HG03196 (cell line): ENCODE measurements around the gene PPT1.
"Not testable (repeated sequence)": the region's sequence is repeated elsewhere in the genome, so short reads cannot be mapped to it uniquely, and the experiment has no call there.

Experiments used
- ATAC-seq: cut with Tn5 transposase; IDR thresholded peaks from one replicate; pipeline ENCODE4 v1.9.1; 2021; ENCODE audit not compliant: unreplicated experiment

PPT1 gene

DNA sequence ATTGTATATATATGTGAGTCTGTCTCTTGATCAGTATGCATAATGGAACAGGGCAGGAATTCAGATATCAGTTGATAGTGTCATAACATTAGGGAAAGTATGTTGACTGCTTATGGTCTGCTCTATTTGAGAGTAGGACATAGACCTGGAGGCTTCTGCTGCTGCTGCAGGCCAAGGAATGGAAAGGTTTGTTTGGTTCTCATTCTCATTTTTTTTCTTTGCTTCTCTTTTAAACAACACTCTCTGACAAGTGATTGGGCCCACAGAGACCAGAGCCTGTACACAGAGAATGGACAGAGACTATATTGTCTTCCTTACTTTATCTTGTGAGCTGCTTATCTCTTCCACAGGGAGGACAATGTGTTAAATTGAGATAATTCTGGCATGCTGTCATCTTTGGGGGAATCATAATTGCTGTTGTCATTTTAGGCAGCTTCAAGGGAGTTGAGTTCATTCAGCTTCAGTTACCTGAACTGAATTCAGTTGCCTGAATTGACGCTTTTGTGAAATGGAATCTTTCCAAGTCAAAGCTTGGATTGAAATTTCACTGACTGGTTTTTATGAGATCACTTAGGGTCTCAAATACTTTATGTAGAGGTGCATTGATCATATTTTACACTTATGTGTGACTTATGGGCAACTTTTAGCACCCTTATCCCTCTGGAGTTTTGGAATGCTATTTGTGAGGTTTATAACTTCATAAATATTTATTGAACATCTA is 39.6 kb downstream of the PPT1 start:
- no peak for ATAC-seq

DNA sequence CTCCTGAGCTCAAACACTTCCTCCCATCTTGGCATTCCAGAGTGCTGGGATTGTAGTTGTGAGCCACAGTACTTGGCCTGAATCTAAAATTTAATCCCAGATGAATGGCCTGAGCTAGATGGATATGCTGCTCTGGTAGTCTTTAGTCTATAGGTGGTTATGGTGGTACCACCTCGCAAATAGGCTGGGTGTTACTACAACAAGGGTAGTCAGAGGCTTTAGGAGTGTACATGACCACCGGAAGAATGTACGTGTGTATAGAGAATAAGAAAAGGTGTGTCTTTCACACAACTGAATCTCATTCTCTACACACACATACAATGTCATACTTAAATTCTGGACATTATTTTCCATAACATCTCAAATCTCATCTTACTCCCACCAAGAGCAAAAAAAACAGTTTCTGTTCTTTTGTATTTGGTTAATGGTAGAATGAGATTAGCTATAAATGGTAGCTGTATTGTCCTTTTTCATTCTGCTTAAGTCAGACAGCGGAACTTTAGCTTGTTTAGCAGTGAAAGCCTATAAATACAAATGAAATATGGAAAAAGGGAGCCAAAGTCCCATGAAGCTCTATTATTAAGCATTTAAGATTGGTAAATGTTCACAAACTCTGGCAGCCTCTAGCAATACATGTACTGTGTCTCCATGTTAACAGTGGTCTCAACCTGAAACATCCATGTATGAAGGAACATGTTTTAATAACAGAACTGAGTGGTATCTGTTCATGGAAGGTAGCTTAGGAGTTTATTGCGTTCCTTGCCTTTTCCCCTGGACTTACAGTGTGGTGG is 40.3 kb downstream of the PPT1 start:
- ATAC-seq = no peak

DNA sequence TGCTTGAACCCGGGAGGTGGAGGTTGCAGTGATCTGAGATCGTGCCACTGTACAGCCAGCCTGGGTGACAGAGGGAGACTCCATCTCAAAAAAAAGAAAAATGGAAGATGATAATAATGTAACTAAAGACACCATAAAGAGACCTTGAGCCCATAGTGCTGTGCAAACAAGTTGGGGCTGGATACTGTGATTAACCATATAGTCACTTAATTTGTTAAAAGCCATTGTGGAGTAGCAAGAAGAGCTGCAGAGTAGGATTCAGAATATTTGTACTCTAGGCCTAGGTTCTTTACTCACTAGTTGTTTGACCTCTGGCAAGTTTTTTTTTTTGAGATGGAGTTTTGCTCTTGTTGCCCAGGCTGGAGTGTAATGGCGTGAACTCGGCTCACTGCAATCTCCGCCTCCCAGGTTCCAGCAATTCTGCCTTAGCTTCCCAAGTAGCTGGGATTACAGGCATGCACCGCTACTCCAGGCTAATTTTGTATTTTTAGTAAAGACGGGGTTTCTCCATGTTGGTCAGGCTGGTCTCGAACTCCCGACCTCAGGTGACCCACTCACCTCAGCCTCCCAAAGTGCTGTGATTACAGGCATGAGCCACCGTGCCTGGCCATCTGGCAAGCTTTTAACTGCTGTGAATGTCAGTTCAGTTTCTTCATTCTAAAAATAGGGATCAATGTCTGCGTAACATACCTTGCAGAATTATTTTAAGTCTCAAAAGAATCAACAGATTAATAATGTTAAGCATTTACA is 43.7 kb downstream of the PPT1 start:
- no peak for ATAC-seq

DNA sequence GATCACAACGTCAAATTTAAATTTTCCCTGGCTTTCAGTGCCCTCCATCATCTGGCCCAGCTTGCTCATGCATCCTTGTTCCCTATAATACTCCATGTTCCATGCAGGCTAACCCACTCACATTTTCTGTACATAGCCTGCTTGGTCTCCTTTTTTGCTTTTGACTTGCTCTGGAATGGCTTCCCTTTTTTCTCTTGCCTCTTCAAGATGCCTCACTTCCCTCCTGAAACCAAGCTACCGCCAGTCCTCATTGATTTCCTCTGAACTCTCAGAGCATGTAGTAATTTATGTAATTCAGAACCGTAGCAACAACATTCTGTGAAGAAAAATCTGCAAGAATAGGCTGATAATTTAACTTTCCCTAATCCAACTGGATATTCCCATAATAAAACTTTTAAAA is 46.2 kb downstream of the PPT1 start:
- no peak for ATAC-seq

DNA sequence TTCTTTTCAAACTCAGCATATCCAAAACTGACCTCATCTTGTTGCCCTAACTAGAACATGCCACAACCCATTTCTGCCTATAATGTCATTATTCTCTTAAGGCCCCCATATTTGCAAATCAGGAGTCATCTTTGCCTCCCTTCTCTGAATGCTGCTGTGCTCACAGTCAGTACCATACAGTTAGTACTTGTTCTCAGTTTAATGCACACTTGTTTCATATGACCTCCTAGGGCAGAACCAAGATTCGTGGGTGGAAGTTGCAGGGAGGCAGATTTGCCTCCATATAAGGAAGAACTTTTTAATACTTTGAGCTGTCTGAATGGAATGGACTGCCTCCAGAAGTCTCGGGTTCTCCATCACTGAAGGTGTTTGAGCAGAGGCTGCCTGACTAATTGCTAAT is 47.3 kb downstream of the PPT1 start:
- no peak for ATAC-seq

DNA sequence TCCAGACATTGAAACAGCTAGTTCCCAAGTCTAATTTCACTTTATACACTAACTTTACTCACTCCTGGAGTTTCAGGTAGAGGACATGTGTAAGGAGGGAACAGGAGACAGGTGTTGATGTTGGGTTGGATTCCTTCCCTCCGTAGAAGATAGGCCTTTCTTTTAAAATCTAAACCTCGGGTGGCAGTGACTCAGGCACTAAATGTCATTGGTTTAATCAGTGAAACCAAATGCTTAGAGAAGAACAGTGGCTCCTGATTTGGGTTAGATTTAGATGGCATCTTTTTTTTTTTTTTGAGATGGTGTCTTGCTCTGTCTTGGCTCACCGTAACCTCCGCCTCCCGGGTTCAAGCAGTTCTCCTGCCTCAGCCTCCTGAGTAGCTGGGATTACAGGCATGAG is 49.3 kb downstream of the PPT1 start:
- ATAC-seq = no peak

DNA sequence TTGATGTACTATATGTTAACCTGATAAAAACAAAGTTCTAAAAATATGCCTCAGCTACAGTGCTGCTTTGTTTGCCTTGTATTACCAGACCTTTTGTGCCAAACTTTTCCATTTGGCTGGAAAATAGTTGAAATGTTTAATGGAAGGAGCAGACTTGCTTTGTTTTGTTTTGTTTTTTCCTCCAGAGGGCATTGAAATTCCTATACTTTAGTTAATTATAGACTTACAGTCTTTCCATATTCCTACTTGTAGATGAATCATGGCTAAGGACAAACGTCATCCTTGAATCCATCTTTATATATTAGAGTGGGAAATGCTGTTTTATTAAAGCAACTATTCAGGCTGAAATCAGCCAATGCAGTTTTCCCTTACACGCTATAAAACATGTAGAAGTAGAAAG is 49.8 kb downstream of the PPT1 start:
- no peak for ATAC-seq

DNA sequence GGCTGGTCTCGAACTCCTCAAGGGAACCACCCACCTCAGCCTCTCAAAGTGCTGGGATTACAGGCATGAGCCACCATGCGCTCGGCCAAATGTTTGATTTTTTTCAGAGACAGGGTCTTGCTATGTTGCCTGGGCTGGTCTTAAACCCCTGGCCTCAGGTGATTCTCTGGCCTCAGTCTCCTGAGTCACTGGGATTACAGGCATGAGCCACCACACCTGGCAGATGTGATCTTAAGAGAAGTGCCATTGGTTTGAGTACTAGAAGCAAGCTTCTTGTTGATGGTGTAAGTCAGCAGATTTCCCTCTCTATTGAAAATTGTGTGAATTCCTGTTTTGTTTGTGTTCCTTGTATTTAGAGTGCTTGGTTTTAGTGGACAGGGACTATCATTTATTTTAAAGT is 51.3 kb downstream of the PPT1 start:
- ATAC-seq = no peak

DNA sequence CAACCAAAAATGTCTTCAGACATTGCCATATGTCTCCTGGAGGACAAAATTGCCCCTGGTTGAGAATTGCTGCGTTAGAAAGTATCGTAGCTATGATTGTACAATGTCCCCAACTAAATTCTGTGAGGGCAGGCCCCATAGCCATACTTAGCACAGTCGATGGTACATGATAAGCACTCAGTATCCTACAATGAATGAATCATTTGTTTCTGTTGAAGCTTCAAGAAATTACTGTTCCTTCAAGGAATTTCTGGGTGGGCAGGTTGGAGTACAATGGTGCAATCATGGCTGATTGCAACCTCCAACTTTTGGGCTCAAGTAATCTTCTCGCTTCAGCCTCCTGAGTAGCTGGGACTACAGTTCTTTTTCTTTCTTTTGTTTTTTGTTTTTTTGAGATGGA is 51.9 kb downstream of the PPT1 start:
- ATAC-seq = no peak

DNA sequence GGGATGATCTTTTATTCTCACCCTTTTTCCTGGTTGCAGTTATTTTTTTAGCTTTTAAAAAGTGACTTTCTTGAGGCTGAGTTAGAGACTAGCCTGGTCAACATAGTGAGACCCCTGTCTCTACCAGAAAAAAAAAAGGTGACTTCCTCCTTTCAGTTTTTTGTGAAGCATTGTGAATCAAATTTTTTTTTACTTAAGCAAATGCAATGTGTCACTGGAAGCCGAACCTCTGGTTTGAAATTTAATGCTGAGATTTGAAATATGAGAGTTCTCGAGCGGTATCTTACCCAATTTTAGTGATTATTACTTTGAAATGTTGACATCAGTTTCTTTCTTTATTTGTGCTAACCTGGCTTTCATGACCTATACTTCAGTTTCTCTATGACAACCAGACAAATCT is 52.9 kb downstream of the PPT1 start:
- ATAC-seq = no peak

DNA sequence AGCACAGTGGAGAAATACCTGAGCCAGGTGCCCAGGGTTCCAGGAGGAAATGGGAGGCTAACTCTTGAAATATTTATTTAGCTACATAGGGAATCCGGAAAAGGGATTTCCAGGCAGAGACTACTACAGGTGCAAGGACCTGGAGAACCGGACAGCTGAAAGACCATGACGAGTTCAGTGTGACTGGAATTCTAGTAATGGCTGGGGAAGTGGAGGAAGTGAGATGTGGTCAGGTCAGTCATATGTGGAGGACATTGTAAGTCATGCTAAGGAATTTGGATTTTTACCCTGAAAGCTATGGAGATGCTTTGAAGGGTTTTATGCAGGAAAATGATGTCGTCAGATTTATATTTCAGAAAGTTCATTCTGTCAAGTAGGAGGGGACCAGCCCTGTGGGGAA is 54.7 kb downstream of the PPT1 start:
- ATAC-seq = no peak

DNA sequence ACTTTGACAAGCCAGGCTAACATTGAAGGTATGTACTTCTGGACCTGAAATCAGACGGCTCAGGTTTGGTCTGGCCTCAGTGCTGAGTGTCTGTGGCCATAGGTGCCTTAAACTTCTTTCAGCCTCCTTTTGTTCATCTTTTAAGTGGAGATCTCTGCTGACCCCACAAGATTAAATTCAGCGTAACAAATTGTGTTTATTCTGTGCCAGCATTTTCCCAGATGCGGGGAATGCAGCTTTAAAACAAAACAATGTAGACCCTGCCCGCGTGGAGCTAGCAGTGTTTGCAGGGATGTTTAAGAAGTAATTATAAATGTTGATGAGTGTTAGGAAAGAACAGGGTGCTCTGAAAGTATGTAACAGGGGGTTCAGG is 55.6 kb downstream of the PPT1 start:
- no peak for ATAC-seq

DNA sequence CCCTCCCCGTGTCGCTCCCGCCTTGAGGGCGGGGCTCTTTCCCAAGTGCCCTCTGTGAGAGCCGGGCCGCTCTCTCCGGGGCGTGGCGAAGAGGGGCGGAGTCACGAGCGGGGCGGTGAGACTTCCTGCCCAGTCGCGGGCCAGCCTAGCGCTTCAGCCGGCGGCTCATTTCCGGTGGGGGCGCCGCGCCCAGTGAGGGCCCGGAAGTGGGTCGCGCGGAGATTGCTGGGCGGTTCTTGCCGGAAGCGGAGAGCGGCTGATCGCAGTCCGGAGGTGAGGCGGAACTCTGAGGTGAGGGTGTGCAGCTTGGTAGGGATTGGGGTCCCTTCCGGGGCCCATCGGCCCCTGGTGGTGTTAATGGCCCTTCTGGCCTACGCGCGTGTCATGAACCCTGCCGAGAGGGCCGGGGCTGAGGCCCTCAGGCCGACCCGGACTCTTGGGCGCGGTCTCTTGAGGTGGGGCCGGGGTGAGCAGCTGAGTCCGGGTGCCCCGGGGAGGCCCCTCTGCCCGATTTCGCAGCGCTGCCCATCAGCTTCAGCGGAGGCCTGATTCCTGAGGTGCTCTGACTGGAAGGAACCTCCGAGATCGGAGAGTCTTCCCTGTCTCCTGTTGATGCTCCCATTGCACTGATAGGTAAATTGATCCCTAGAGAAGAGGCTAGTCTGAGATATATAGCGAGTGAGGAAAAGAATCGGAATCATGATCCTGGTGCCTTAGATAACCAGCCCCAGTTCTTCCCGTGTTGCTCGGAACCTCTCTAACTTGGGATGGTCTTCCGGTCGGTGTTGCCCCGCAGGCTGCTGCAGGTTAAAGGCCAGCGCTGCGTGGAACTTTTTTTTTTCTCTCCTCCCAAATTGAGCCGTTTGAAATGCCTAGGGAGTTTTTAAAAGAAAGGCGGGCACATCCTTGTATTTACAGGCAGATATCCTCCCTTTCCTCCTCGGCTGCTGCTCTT is 56.3 kb downstream of the PPT1 start, which contains the start of gene CAP1:
CAP1 (plus strand) TSS at position 219 of the 955 bp plus-strand sequence. CDS start 18,618 bp downstream, outside the sequence.
- ATAC-seq = peak; percentile 78

DNA sequence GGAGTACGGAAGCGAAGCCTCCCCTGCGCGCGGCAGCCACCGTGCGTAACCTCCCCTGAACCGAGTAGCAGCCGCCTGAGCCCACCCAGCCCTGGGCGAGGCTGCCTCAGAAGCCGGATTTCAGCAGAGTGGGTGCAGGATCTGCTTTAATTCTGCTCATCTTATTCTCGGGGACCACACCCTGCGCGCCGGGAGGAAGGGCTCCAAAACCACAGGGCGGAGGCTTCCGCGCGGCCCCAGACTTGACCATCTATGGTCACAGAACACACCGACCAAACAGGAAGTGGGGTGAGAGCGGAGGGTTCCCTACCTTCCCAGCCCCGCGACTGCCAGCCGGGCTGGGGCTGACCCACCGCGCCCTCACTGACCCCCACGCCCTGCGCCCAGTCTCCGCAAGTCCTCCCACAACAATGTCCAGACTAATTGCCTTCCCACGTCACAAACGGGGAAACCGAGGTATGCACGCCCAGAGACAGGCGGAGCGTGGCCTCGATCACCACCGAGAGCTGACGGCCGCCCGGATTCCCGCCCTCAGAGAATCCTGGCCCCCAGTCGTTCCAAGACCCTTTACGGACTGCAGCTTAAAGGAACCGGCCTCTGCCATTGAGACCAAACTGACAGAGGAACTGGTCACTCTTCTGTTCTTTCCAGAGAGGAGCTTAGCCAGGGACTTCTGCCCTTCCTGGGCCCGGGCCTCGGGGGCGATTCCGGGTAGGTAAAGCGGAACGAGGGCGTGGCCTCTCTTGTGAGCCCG is 57.1 kb downstream of the PPT1 start:
- ATAC-seq = peak; percentile 52

DNA sequence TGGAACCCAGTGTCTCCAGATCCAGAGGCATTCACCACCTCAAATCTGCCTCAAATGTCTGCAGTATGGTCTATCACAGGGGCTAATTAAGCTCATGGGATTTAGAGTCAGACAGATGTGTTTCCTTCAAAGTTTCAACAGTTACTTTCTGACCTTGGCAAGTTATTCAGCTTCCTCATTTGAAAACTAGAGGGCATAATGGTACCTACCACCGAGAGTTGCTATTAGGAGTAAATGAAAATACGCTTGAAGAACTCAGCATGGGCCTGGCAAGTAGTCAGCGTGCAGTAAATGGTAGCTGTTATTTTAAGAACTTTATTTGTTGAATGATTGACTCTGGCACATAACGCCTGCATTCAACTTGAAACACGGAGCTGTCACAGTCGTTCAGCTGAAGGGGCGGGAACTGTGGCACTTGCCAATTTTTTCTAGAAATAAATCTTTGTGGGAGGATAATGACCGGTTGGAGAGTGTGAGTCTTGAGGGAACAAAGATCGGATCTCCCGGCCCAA is 57.8 kb downstream of the PPT1 start:
- ATAC-seq = peak; percentile 11

DNA sequence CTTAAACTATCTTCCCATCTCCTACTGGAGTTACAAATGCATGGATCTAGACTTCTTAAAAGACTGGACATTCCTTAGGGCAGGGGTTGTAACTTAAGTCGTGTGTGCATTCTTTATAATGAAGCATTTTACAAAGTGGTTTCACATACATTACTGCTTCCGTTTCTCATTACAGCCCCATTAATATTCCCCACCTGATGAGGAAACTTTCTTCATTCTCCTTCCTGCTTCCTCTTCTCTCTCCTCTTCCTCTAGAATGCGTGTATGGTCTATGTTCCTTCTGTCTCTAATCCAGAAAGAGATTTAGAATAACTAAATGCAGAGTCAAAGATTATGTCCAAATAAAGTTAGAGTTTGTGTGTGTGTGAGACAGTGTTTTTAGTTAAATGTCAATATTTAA is 58.4 kb downstream of the PPT1 start:
- no peak for ATAC-seq

DNA sequence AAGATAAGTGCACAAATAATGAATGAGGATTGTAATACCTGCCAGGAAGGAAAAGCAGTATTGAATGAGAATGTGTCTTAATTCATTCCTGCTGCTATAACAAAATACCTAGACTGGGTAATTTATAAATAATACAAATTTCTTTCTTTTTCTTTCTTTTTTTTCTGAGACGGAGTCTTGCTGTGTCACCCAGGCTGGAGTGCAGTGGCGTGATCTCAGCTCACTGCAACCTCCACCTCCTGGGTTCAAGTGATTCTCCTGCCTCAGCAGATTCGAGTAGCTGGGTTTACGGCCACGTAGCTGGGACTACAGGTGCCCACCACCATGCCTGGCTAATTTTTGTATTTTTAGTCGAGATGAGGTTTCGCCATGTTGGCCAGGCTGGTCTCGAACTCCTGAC is 59.8 kb downstream of the PPT1 start:
- ATAC-seq = not testable (repeated sequence)

DNA sequence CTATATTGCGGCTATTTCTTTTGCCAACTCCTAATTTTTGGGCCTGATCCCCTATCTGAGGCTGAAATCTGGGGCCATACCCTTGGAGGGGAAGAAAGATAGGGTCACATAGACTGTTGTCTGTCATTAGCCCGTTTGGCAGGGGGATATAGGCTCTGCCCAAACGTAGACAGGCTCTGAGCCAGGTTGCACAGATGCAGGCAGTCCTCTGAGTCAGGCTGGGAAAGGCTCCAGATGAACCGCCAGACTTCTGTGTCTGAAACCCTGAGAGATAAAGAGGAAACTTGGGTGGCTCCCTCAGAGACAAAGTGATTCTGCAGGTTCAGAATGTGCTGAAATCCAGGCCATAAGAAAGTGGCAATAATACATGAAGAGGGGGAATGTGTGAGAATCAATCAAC is 60.5 kb downstream of the PPT1 start:
- ATAC-seq = no peak

DNA sequence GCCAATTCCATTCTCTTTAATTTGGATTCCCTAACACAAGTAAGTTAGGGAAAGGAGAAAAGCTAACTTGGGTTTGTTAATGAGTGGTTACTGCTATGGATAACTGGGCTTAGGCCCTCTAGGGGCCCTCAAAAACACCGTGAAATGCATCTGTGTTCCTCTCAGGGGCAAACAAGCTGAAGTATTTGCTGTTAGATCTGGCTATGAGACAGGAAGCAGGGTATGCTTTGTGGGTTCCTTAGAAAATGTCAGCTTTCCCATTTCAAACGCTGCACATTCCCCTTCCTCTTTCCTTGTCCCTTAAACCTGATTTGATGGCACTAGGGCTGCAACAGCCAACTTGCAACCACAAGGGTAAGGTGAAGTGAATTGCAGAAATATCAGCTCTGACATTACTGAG is 62.2 kb downstream of the PPT1 start:
- ATAC-seq = no peak
